ENCODE data around the gene NUDC. TPM values are rescaled to one million over a fixed set of nuclear protein-coding genes. Genes with fewer than 3 reads are reported as not detected.
A peak's percentile ranks its signal among the peaks of the same experiment; 100 is the strongest.
"Not testable (repeated sequence)": the region's sequence is repeated elsewhere in the genome, so short reads cannot be mapped to it uniquely, and the experiment has no call there.

The NUDC gene
- total RNA-seq, result 133 and 134 TPM in 2 replicates

GRCh38 chr1:26921540-26922430, at the start of gene NUDC:
Gene NUDC, plus strand, starts transcription at chr1:26921743. Its CDS starts 106 bp downstream, at chr1:26921849.
- Mint-ChIP-seq H3K4me3 (ENCODE audit: low read depth) (peak within 1 kb of the TSS; percentile 94), H3K27ac (peak within 1 kb of the TSS; percentile 95), H3K36me3 (ENCODE audit: low read depth) (peaks cover 40% of the 10 kb centered on the region), H3K9me3 (no peaks in the 10 kb centered on the region), H3K4me1 (ENCODE audit: low read depth) (peaks cover 28% of the 10 kb centered on the region), H3K27me3 (ENCODE audit: low read depth) (no peaks in the 10 kb centered on the region)
- peak; percentile 97 for DNase-seq (ENCODE audit: low spot score)
- intact Hi-C loops (cut with micrococcal nuclease), result loop anchor here (1.0 kb wide), 1 partner anchor 21 kb away; the partner anchor contains the start of gene GPATCH3

DNA sequence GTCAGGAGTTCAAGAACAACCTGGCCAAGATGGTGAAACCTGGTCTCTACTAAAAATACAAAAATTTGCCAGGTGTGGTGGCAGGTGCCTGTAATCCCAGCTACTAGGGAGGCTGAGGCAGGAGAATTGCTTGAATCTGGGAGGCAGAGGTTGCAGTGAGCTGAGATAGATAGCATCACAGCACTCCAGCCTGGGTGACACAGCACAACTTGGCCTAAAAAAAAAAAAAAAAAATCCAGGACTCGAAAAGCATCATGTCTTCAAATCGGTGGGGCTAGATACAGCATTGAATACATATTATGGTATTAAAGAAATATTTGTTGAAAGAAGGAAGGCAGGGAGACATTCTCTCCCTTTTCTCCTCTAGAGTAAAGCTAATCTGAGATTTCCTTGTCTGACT, 48.4 kb upstream of the NUDC start:
- peaks cover 17% of the 10 kb centered on the region for H3K36me3 Mint-ChIP-seq (ENCODE audit: low read depth)
- DNase-seq (ENCODE audit: low spot score); H3K4me3 Mint-ChIP-seq (ENCODE audit: low read depth); H3K9me3 Mint-ChIP-seq; H3K27ac Mint-ChIP-seq; intact Hi-C loops (cut with micrococcal nuclease); H3K4me1 Mint-ChIP-seq (ENCODE audit: low read depth); H3K27me3 Mint-ChIP-seq (ENCODE audit: low read depth): not testable (repeated sequence)

DNA sequence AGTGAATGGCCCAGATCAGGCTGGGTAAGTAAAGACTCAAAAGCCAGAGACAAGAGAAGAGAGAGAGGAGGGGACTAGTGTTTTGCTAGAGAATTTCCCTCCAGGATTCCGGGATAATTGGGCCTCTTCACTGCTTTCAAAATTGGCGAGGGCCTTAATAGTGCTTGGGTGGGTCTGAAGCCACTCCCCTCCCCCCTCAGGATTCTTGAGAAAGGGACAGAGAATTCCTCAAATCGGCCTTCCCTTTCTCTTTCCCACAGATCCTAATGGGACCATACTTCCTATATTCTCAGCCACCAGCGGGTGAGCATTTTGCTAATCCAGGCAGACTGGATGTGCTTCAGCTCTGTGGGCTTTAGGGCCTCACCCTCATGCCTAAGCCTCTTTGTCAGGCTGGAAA, 46.6 kb upstream of the NUDC start:
- H3K27me3 Mint-ChIP-seq (ENCODE audit: low read depth), result no peaks in the 10 kb centered on the region
- peaks cover 29% of the 10 kb centered on the region for H3K36me3 Mint-ChIP-seq (ENCODE audit: low read depth)
- H3K9me3 Mint-ChIP-seq, result no peaks in the 10 kb centered on the region
- intact Hi-C loops (cut with micrococcal nuclease), result loop anchor here (5.0 kb wide), 3 partner anchors 48 to 273 kb away; partner anchors contain the start of gene ZDHHC18
- H3K27ac Mint-ChIP-seq, result no peak overlapping the region
- H3K4me1 Mint-ChIP-seq (ENCODE audit: low read depth), result no peaks in the 10 kb centered on the region
- DNase-seq (ENCODE audit: low spot score), result no peak
- no peak overlapping the region for H3K4me3 Mint-ChIP-seq (ENCODE audit: low read depth)

DNA sequence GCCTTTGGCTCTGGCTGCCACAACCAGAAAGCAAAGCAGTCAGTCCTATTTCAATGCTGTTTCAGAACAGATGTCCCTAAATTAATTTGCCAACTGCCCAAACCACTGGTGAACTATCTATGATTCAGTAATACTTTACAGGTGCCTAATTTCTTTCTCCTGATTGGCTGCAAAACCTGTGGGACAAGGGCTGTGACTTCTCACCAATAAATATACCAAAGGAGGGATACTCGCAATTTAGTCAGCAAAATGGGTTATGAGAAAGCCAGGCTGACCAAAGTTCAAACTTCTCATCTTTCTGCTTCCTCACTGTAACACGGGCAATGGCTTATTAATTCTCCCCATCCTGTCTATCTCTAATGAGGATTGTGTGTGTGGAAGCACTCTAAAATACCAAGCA, 44.2 kb upstream of the NUDC start:
- H3K4me3 Mint-ChIP-seq (ENCODE audit: low read depth), result no peak overlapping the region
- H3K4me1 Mint-ChIP-seq (ENCODE audit: low read depth), result no peaks in the 10 kb centered on the region
- peaks cover 38% of the 10 kb centered on the region for H3K36me3 Mint-ChIP-seq (ENCODE audit: low read depth)
- intact Hi-C loops (cut with micrococcal nuclease), result loop anchor here (5.0 kb wide), 3 partner anchors 50 to 275 kb away; partner anchors contain the start of gene ZDHHC18
- H3K27me3 Mint-ChIP-seq (ENCODE audit: low read depth), result no peaks in the 10 kb centered on the region
- no peaks in the 10 kb centered on the region for H3K9me3 Mint-ChIP-seq
- no peak for DNase-seq (ENCODE audit: low spot score)
- H3K27ac Mint-ChIP-seq, result no peak overlapping the region

- Mint-ChIP-seq H3K27me3 (ENCODE audit: low read depth) (no peaks in the 10 kb centered on the region), H3K27ac (no peak overlapping the region), H3K36me3 (ENCODE audit: low read depth) (peaks cover 62% of the 10 kb centered on the region), H3K9me3 (no peaks in the 10 kb centered on the region), H3K4me3 (ENCODE audit: low read depth) (no peak overlapping the region), H3K4me1 (ENCODE audit: low read depth) (no peaks in the 10 kb centered on the region)
- no peak for DNase-seq (ENCODE audit: low spot score)
- intact Hi-C loops (cut with micrococcal nuclease), result loop anchor here (5.0 kb wide), 3 partner anchors 52 to 277 kb away; partner anchors contain the start of gene ZDHHC18
These were observed 41.8 kb upstream of the NUDC start for GRCh38 chr1:26879793-26880192.

DNA sequence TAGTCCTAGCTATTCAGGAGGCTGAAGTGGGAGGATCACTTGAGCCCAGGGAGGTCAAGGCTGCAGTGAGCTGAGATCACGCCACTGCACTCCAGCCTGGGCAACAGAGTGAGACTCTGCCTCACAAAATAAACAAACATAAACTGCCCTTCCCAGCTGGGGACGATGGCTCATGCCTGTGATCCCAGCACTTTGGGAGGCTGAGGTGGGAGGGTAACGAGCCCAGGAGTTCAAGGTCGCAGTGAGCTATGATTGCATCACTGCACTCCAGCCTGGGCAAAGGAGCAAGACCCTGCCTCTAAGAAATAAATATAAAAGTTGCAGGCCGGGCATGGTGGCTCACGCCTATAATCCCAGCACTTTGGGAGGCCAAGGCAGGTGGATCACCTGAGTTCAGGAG, 39.9 kb upstream of the NUDC start:
- H3K4me1 Mint-ChIP-seq (ENCODE audit: low read depth); H3K27ac Mint-ChIP-seq; intact Hi-C loops (cut with micrococcal nuclease); H3K9me3 Mint-ChIP-seq; H3K4me3 Mint-ChIP-seq (ENCODE audit: low read depth); DNase-seq (ENCODE audit: low spot score); H3K27me3 Mint-ChIP-seq (ENCODE audit: low read depth): not testable (repeated sequence)
- H3K36me3 Mint-ChIP-seq (ENCODE audit: low read depth), result peaks cover 63% of the 10 kb centered on the region

- no peak for DNase-seq (ENCODE audit: low spot score)
- Mint-ChIP-seq H3K27me3 (ENCODE audit: low read depth) (no peaks in the 10 kb centered on the region), H3K4me3 (ENCODE audit: low read depth) (no peak overlapping the region), H3K36me3 (ENCODE audit: low read depth) (peaks cover 64% of the 10 kb centered on the region), H3K9me3 (no peaks in the 10 kb centered on the region), H3K27ac (no peak overlapping the region), H3K4me1 (ENCODE audit: low read depth) (peaks cover 7% of the 10 kb centered on the region)
- intact Hi-C loops (cut with micrococcal nuclease), result no loop called here
These were observed 38.7 kb upstream of the NUDC start for GRCh38 chr1:26882696-26883463.

DNA sequence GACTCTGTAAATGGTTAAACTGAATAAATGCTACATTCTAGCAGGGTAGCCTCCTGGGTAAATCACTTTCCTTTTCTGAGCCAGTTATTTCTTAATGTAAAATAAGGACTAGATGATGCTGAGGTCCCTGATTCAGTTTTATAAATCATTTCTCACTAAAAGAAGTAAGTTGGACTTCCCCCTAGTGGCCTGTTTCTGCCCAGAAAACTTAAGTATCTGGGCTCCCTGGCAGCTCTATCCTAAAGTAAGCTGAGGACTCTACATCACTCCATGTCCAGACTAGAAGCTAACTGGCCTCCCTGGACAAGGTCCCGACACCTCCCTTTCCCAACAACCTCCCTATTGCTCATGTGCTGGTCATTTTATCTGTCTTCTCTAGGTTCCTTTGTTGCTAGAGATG, 34.4 kb upstream of the NUDC start:
- Mint-ChIP-seq H3K9me3 (no peaks in the 10 kb centered on the region), H3K4me1 (ENCODE audit: low read depth) (peaks cover 27% of the 10 kb centered on the region), H3K36me3 (ENCODE audit: low read depth) (peaks cover 70% of the 10 kb centered on the region), H3K27me3 (ENCODE audit: low read depth) (no peaks in the 10 kb centered on the region), H3K4me3 (ENCODE audit: low read depth) (peak overlapping the region; percentile 20), H3K27ac (peak overlapping the region; percentile 47)
- intact Hi-C loops (cut with micrococcal nuclease), result no loop called here
- no peak for DNase-seq (ENCODE audit: low spot score)

DNA sequence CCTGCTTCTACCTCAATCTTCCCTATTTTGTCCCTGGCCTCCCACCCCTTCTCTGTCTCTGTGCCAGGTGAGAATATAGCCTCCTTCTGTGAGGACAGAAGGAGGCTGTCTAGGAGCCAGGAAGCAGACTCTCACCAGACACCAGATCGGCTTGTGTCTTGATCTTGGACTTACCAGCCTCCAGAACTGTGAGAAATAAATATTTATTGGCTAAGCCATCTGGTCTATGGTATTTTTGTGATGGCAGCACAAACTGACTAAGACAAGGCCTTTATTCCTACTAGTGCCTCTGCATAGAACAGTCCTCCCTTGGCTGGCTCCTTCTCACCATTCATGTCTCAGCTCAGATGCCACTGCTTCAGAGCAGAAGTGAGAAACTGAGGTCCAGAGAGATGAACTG, 33.3 kb upstream of the NUDC start:
- Mint-ChIP-seq H3K27me3 (ENCODE audit: low read depth) (no peaks in the 10 kb centered on the region), H3K36me3 (ENCODE audit: low read depth) (peaks cover 70% of the 10 kb centered on the region), H3K27ac (peak overlapping the region; percentile 30), H3K9me3 (no peaks in the 10 kb centered on the region), H3K4me3 (ENCODE audit: low read depth) (peak overlapping the region; percentile 99), H3K4me1 (ENCODE audit: low read depth) (peaks cover 27% of the 10 kb centered on the region)
- no peak for DNase-seq (ENCODE audit: low spot score)
- intact Hi-C loops (cut with micrococcal nuclease), result no loop called here

GRCh38 chr1:26889551-26890466, 31.7 kb upstream of the NUDC start, which contains the start of gene GPN2:
Gene GPN2, minus strand, starts transcription at chr1:26890283. Its CDS starts 187 bp downstream, at chr1:26890096.
- H3K27ac Mint-ChIP-seq, result peak within 1 kb of the TSS; percentile 96
- DNase-seq (ENCODE audit: low spot score), result peak; percentile 78
- intact Hi-C loops (cut with micrococcal nuclease), result no loop called here
- H3K4me3 Mint-ChIP-seq (ENCODE audit: low read depth), result peak within 1 kb of the TSS; percentile 99
- H3K4me1 Mint-ChIP-seq (ENCODE audit: low read depth), result peaks cover 27% of the 10 kb centered on the region
- H3K9me3 Mint-ChIP-seq, result no peaks in the 10 kb centered on the region
- H3K27me3 Mint-ChIP-seq (ENCODE audit: low read depth), result no peaks in the 10 kb centered on the region
- peaks cover 65% of the 10 kb centered on the region for H3K36me3 Mint-ChIP-seq (ENCODE audit: low read depth)

- peak overlapping the region; percentile 96 for H3K27ac Mint-ChIP-seq
- no peak for DNase-seq (ENCODE audit: low spot score)
- no peaks in the 10 kb centered on the region for H3K27me3 Mint-ChIP-seq (ENCODE audit: low read depth)
- H3K9me3 Mint-ChIP-seq, result no peaks in the 10 kb centered on the region
- H3K36me3 Mint-ChIP-seq (ENCODE audit: low read depth), result peaks cover 62% of the 10 kb centered on the region
- intact Hi-C loops (cut with micrococcal nuclease), result no loop called here
- H3K4me1 Mint-ChIP-seq (ENCODE audit: low read depth), result peaks cover 24% of the 10 kb centered on the region
- H3K4me3 Mint-ChIP-seq (ENCODE audit: low read depth), result peak overlapping the region; percentile 99
These were observed 31.1 kb upstream of the NUDC start for GRCh38 chr1:26890467-26890796.

DNA sequence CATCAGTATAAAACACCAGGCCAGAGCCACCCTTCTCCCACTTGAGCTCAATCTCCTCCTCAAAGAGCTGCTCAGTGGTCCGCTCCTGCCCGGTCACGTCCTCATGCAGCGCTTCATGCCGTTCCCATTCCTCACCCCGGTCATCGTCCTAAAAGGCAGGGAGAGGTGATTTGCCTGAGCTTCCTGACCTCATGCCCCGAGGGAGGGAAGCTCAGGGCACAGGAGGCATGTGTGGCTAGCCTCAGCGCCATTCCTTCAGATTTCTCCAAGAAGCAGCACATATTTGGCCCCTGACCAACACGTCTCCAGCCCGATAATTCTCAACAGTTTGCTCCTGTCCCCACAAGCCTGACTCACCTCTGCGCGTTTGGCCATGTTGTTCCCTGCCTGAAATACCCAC, 27.3 kb upstream of the NUDC start:
- Mint-ChIP-seq H3K4me1 (ENCODE audit: low read depth) (peaks cover 16% of the 10 kb centered on the region), H3K27me3 (ENCODE audit: low read depth) (no peaks in the 10 kb centered on the region), H3K9me3 (no peaks in the 10 kb centered on the region), H3K36me3 (ENCODE audit: low read depth) (peaks cover 55% of the 10 kb centered on the region), H3K27ac (no peak overlapping the region), H3K4me3 (ENCODE audit: low read depth) (no peak overlapping the region)
- DNase-seq (ENCODE audit: low spot score), result no peak
- intact Hi-C loops (cut with micrococcal nuclease), result no loop called here
